Activated CD4-positive, alpha-beta T cell treated with anti-CD3 and anti-CD28 coated beads, Interleukin-2, Interleukin-4, amounts not matched to agents 100 ng/mL and 50 ng/mL, durations not matched to agents 16 hours and 8 hours (primary cell): ENCODE results near the gene UBASH3A.

Source experiments
- DNase-seq: peaks from one replicate; pipeline ENCODE4 v3.0.0-alpha.2; 2020; ENCODE audit warnings: low spot score

The UBASH3A gene

DNA sequence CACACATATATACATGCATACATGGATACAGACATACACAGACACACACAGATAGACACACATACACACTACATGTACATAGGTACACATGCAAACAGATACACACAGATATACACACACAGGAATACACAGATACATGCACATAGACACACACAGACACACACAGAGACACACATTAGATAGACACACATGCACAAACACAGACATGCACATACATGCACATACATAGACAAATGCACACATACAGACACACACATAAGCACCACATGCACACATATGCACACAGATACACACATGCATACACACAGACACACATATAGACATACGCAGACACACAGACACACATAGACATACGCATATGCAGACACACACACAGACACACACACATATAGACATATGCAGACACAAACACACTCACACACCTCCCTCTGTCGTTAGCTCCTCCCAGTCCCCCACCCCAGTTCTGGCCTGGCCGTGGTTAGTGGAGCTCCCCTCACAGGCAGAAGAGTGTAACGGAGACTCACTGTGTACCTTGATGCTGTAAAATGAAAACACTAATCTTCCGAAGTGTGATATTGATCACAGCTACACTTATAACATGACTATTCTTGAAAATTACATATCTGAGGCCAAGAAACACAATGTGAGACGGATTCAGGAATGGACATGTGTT lies 7.6 kb downstream of the UBASH3A start:
- DNase-seq = peak; percentile 41

DNA sequence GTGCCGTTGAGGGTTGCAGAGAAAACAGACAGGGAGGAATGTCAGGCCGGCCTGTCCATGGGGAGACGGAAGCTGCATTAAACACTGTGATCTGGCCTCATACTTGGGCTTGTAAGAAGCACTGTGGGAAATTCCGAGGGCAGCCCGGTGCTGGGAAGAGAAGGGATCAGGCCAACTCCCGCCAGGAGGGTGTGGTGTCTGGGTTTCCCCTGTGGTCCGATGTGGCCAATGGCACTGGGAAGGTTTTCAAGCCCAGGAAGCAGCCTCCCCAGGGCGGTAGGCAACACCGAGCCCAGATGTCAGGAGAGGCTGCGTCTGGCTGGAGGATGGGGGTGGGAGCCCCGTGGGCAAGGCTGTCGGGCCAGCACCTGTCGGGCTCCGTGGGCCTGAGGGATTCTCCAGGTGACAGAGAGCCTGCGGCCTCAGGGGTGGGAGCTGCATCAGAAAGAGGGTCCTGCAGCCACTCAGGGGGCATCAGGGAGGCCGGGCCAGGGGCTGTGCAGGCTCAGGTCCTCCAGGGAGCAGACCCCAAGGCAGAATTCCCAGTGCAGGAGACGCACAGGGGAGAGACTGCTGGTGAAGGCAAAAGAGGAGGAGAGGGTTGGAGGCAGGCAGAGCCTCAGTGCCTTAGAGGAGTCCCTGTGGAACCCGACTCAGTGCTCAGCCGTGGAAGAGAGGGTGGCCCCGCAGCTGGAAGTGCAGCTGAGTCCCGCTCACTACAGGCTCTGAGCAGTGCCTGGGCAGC lies 8.4 kb downstream of the UBASH3A start:
- no peak for DNase-seq

DNA sequence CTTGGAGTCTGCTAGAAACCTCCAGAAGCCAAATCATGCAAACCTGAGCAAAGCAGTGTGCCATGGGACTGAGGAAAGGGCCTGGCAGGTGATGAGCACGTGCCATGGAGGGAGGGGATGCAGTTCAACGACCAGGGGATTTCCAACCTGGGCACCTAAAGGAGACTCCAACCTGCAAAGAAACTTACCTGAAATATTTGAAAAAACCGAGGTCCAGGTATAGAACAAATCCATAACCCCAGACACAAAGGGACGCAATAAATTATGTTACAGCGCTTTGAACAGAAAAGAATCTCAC lies 8.9 kb downstream of the UBASH3A start:
- no peak for DNase-seq

DNA sequence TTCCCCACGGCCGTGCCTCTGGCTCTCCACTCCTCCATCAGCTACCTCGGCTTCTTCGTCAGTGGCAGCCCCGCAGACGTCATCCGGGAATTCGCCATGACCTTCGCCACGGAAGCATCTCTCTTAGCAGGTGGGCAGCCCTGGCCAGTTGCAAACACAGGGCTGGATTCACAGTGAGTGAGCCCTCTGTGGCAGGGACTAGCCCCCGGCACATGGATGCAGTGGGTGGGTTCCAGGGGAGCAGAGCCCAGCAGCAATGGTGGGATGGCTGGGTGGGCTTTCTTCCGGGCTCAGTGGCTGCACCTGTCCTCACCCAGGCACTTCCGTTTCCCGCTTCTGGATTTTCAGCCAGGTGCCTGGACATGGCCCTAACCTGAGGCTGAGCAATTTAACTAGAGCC lies 9.4 kb downstream of the UBASH3A start:
- DNase-seq = no peak

DNA sequence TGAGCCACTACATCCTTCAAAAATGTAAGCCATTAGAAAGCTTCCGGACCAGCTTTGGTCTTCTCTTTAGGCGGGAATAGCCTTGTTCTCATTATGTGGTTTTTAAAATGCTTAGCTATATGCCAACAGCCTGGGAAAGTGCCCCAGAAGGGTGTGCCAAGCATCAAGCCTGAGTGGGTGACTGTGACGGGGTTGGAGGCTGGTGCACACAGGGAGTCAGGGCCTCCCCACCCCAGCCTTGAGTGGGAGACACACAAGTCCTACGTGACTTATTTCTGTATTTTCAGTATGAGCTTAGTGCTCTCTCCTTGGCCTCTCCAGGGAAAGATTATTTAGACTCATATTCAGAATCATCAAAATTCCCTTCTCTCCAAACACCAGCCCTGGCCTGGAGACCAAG lies 9.8 kb downstream of the UBASH3A start:
- DNase-seq = peak; percentile 51

DNA sequence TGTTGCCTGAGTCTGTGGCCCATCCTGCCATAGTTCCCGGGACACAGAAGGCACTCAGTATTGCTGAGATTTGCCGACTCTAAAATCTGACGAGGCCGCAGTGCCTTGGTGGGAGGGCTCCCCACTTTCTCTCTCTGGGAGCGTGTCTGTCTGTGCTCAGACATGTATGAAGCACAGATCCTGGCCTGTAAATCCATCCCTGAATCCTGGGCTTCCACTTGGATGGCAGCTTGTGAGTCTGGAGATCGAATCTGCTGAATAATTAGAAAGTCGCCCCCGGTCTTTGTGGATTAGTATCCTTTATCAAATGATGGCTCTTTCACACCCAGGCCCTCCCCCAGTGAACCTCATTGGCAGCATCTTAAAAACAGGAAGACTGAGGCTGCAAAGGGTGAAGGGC lies 10.4 kb downstream of the UBASH3A start:
- no peak for DNase-seq

DNA sequence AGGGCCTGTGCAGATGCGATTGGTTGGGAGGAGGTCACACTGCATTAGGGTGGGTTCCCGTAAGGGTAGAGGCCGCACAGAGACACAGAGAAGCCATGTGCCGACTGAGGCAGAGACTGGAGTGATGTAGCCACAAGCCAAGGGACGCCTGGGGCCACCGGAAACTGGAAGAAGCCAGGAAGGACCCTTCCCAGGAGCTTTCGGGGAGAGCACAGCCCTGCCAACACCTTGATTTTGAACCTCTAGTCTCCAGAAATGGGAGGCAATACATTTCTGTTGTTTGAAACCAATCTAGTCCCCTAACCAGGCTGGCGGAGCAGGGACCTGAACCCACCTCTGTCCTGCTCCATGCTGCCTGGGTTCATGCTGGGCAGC lies 10.8 kb downstream of the UBASH3A start:
- DNase-seq = no peak

DNA sequence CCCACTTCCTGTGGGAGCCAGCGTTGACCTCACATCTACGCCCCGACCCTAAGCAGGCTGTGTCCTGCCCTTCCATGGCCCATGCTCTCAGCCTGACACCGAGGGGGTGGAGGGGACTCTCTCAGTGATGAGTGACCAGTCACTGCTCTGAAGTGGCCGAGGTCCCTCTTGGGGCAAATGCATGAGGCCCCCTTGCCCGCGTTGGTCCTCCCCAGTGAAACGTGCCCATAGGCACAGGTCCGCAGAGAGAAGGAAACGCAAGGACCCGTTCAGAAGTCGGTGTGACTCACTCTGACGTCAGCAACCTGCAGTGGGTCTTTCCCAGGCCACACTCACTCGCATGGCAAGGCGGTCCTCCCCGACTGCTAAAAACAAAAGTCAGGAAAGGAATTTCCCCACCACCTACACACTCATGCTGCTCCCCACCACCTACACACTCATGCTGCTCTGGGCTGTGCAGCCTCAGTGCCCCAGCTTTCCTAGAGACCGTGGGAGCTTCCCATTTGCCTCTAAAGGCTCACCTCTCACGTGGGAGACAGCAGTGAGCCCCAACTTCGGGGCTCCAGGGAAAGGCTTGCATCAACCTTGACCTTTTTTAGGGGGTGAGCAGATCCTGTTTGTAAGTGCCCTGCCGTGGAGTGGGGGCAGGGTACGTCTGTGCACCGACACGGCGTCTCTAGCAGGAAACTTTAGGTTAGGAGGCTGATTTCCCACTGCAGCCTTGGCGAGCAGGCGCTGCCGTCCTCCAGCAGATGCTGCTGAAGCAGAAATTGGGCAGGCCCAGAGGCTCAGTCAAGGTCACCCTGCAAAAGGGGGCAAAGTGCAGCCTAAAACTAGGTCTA lies 11.4 kb downstream of the UBASH3A start:
- peak; percentile 96 for DNase-seq

DNA sequence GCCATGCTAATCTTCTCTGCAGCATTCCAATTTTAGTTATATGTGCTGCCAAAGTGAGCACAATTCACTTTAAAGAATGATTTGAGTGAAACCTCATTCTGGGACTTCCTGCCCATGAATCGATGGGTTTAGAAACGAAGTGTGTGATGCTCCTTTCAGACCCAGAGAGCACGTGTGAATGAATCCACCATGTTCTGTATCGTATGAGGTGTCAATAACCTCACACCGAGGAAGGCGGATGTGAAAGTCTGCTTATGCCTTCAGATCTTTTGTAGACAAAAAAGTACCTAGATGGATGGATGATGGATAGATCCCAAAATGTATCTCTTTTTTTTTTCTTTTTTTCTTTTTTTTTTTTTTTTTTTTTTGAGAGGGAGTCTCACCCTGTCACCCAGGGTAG lies 13.8 kb downstream of the UBASH3A start:
- peak; percentile 73 for DNase-seq

DNA sequence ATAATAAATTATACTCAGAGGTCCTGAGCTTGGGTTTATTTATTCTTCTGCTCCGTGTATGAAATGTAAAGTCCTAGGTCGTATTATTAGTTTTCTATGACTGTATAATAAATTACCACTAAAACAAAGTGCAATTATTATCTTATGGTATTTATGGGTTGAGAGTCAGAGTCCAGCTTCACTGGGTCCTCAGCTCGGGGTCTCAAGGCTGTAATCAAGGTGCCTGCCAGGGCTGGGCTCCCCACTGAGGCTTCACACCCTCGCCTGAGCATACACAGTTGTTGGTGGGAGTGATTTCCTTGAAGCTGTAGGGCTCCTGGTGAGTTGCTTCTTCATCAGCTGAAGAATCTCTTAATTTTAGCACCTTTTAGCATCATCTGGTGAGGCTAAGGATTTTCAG lies 15.2 kb downstream of the UBASH3A start:
- DNase-seq = no peak

DNA sequence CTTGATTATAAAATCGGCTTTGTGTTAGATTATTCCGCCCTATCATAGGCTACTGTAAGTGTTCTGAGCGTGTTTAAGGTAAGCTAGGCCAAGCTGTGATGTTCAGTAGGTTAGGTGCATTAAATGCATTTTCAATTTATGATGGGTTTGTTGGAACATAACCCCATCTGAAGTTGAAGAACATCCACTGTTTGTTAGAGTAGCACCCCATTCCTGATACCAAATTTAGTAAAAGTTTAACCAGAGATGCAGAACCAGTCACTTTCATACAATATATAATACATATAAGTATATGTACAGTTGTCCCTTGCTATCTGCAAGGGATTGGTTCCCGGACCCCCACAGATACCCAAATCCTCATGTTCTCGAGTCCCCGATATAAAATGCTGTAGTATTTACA lies 16.1 kb downstream of the UBASH3A start:
- DNase-seq = no peak

DNA sequence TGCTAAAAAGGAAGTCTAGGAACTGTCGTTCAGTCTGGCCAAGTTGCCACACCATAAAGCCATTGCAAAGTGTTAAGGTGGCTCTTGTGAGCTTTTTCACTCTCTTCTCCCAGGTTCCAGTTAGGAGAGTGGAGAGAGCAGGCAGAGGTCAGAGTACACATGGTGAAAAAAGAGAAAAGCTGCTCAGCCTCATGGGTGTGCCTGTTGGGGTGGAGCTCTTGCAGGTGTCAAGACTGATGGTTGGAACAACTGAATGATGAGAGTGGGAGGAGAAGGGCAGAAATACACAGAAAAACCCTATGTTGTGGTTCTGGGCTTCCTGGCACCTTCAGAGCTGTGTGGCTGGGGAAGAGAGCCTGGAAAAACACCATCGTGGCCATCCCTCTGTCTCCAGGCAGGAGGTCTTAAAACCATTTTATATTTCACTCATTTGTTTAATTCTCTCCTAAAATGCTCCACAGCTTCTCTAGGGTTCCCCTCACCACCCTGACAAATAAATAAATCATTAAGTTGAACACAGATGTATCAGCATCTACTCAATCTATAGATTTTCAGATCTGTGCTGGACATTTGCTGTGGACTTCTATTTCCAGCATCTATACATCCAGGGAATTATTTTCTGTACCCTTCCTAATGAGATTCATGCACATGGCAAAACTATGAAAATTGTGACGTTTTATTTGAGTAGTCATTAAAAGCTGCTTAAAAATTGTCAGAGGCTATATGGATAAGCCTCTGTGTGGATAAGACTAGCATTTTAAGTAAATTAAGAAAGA lies 17.5 kb downstream of the UBASH3A start:
- peak; percentile 63 for DNase-seq

DNA sequence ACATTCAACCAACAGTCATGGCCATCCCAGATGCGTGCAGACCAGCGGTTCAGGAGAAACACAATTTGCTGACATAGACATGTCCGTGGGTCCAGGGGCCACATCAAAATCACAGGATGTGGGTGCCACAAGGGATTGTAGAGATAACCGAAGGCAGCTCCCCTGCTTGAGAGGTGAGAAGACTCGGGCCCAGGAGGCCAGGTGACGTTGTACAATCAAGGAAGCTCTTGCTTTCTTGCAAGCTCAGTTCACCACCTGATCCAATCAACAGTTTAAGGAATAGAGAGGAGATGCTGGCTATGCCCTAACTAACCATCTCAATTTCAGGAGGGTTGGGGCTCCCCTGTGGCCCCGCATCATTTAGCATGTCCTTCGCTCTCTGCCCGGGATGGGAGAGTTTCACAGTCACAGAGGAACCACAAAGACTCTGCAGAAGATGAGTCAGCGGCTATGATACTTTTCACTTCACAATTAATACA lies 19.5 kb downstream of the UBASH3A start:
- peak; percentile 75 for DNase-seq

DNA sequence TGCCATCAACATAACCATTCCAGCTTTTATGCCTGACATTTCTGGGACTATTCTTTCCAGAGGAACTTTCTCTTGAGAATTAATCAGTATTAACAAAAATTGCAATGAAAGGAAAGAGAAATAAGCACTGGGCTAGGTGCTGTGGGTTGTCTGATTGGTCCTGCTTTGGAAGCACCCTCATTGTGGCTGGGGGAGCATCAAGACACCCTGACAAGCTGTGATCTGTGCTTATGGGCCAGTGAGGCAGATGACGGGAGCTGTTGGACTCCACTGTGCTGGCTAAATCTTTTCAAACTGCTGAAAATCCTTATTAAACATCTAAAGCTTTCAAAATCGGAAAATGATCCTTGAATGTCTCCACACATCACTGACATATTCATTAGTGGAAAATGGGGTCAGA lies 20.0 kb downstream of the UBASH3A start:
- no peak for DNase-seq

DNA sequence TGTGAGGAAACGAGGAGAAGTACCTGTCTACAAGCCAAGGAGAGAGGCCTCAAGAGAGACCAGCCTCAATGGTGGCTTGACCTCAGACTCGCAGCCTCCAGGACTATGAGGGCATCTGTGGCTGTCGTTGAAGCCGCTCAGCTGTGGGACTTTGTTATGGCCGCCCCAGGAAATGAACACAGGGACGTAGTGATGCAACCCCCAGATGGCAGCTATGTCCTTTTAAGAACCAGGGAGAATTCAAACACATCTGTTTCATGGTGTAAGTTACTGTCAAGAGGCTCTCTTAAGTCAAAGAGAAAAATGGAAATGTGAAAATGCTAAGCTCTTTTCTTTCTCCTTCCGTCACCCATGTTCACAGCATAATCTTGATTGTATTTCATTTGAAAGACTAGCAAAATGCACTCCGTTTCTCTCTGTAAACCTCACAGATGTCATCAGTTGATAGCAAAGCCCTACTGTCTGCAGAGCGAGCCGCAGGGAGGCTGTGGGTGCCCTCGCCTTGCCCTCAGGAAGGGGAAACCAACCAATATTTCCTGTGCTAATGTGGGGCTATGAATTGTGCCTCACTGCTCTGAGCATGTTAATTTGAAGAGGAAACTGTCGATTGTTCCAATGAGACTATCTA lies 21.3 kb downstream of the UBASH3A start:
- peak; percentile 87 for DNase-seq

DNA sequence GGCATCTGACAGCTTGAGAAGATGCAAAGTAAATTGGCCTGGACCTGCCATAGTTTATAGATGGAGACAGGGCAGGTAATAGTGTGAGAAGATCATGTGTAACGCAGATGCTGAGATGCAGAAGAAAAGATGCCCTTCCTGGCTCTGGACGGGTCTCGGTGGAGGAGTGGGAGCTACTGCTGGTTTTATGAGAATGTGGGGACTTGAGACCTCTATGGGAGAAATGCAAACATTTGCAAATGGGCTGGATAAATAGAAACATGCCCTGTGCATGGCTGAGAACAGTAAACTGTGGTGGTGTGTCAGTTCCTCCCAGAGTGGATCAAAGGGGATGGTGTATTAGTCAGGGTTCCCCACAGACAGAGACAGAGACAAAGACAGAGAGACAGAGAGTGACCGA lies 21.9 kb downstream of the UBASH3A start:
- DNase-seq = peak; percentile 51

DNA sequence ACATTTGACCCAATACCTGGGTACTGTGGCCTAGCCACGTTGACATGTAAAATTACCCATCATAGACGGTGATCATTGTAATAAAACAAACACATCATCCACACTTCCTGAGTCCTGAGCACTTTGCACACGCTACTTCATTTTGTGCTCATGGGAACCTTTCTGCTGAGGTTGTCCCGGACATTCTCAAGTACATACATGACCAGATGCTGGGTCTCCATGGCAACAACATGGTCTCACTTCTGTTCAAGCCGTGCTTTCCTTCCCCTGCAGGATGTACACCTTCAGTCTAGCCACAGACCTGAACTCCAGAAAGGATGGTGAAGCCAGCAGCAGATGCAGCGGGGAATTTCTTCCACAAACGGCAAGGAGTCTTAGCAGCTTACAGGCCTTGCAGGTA lies 22.7 kb downstream of the UBASH3A start:
- no peak for DNase-seq

DNA sequence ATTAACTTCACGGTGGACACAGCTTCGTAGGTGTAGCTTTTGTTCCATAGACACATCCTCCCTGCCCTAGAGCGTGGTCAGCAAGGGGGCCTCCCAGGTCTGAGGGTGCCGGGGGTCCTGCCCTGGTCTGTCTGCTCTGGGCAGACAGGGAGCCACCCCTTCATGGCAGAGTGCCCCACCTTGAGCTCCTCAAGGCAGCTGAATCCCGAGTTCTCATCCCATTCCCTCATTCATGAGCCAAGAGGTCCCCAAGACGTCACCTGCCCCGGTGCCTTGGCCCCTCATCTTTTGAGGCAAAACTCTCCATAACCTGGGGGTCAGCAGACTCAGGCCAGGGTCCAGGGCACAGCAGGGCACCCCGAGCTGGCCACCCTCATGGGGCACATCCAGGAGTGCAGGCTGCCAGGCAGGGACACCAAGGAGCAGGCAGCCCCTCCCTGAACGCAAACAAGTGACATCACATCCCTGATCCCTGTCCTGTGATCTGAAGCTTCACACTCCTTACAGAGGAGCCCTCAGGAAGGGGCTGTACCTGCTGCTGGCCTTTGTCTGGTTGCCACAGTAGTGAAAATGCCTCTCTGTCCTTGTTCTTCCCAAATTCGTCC lies 23.3 kb downstream of the UBASH3A start:
- DNase-seq = no peak

DNA sequence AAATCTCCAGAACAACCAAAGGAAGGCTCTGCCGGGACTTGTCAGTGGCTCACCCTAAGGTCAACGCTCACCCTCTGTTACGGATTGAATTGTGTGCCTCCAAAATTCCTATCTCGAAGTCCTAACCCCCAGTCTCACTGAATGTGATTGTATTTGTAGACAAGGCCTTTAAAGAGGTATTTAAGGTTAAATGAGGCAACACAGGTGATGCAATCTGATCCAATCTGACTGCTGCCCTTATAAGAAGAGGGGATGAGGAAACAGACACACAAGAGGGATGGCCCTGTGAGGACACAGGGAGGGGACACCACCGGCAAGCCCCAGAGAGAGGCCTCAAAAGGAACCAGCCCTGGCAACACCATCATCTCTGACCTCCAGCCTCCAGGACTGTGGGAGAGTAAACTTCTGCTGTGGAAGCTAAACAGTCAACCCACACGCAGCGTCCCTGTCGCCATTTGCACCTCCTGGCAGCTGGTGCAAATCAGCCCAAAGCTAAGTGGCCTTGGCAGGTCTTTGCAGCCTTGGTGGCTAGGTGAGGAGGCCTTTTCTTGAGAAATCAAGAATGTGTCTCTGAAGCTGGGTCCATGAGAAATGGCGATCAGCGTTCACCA lies 24.2 kb downstream of the UBASH3A start:
- DNase-seq = no peak

DNA sequence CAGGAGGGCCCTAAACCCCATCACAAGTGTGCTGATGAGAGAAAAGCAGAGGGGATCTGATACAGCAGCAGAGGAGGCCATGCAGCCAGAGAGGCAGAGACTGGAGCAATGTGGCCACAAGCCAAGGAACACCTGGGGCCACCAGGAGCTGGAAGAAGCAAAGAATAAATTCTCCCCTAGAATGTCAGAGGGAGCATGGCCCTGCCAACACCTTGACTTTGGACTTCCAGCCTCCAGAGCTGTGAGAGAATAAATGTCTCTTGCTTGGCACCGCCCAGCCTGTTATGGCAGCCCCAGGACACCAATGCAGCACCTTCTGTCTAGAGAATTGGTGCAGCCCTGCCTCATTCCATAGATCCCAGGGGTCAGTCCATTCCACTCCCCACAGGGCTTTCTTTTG lies 25.3 kb downstream of the UBASH3A start:
- no peak for DNase-seq

DNA sequence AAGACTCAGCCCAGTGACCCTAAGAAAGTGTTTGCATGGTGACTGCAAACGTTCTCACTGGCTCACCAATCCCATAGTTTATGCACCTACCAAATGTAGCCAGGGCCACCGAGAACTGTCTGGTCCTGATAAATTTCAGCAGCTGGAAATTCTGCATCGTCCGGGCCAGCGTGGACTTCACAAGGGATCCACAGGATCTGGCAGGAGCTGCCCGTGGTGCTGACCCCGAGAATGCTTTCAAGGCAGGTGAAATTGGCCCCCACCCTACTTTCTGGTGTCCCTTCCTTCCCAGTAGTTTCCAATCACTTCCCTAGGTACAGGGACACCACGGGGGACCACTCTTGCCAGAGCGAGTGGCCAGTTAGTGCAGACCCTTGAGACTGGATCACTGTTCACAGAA lies 26.2 kb downstream of the UBASH3A start:
- no peak for DNase-seq
